HL-60 (cell line): ENCODE measurements around the gene CRIP2.

Experiments
- GABPA ChIP-seq: IDR thresholded peaks from 2 replicates; pipeline ENCODE4 v1.6.1; 2012; ENCODE audit warnings: low read depth
- POLR2AphosphoS5 ChIP-seq: IDR thresholded peaks from 2 replicates; pipeline ENCODE4 v1.6.1; 2012; ENCODE audit warnings: low read depth
- SPI1 ChIP-seq: IDR thresholded peaks from 2 replicates; pipeline ENCODE4 v1.6.1; 2012; ENCODE audit warnings: low read depth, mild to moderate bottlenecking, borderline replicate concordance
- TF ChIP-seq, protein P1 (sequence below): IDR thresholded peaks from one replicate; pipeline ENCODE4 v1.5.1; 2011; ENCODE audit warnings: low read length, control low read depth, inconsistent platforms; ENCODE audit not compliant: insufficient read depth

DNA sequence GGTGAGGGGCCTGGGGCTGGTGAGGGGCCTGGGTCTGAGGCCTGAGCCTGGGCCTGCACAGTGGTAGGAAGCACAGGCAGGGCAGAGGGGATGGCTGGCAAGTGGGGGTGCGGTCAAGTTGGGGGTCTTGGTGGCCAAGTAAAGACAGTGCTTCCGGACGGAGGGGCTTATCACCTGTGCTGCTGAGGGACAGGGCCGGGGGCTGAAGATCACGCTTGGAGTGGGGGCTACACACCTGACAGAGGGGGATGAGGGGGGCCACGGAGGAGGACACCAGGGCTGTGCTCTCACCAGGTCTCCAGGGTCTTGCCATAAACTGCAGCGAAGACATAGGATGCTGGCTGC is 28.6 kb downstream of the CRIP2 start:
- TF ChIP-seq, protein P1, sequence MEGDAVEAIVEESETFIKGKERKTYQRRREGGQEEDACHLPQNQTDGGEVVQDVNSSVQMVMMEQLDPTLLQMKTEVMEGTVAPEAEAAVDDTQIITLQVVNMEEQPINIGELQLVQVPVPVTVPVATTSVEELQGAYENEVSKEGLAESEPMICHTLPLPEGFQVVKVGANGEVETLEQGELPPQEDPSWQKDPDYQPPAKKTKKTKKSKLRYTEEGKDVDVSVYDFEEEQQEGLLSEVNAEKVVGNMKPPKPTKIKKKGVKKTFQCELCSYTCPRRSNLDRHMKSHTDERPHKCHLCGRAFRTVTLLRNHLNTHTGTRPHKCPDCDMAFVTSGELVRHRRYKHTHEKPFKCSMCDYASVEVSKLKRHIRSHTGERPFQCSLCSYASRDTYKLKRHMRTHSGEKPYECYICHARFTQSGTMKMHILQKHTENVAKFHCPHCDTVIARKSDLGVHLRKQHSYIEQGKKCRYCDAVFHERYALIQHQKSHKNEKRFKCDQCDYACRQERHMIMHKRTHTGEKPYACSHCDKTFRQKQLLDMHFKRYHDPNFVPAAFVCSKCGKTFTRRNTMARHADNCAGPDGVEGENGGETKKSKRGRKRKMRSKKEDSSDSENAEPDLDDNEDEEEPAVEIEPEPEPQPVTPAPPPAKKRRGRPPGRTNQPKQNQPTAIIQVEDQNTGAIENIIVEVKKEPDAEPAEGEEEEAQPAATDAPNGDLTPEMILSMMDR = no peak
- TF ChIP-seq GABPA (no peak), SPI1 (no peak), POLR2AphosphoS5 (no peak)
